T-helper 1 cell treated with Interleukin-12 subunit alpha and Interleukin-12 subunit beta and Interleukin-4 antibody, amounts not matched to agents 30 ng/mL and 1 ng/mL, for 36 hours (primary cell): ENCODE data around the gene SYTL2. TPM values are rescaled to one million over a fixed set of nuclear protein-coding genes. Genes with fewer than 3 reads are reported as not detected.

Experiments
- intact Hi-C: fragments of 100-400 bp; cut with micrococcal nuclease; formaldehyde crosslinking; loops from one replicate; pipeline ENCODE4 v1.15.1; 2024
- total RNA-seq: library from RNA; stranded (reverse); gene quantifications from 2 replicates; pipeline ENCODE4 v1.2.3, GENCODE V29; 2022

The SYTL2 gene
- total RNA-seq, 1 donor from 2014 or later: 96.5 TPM

DNA sequence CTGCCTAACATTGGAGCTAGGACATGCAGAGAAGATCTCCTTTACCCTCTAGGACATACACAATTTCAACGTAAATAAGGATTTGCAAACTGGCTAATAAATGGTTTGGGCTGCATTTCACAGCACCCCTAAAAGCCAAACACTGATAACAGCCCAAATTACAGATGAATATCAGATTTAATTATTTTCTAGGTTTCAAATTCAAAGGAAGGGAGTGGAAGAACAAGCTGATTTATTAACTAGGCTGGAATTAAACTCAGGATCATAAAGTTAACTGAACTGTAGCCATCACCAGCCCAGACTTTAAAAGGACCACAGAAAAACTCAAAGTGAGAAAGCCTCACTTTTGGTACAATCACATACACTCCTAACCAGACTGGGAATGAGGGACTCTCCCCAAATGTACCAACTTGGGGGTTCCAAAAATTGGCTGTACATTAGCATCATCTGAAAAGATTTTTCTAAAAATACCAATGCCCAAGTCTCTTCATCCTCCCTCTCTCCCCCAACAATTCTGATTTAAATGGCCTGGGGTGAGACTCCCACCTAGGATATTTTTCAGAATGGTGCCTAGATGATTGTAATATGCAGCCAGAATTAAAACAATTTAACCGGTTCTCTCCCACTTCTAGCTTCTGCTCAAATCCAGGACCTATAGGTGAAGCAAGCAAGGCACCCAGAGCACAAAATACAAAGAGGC is 43.5 kb downstream of the SYTL2 start:
- intact Hi-C loops: no loop called here

- intact Hi-C loops: loop anchor here (1.0 kb wide), 1 partner anchor 13 kb away; no protein-coding TSS in a partner anchor
These were observed 44.2 kb downstream of the SYTL2 start for GRCh38 chr11:85766721-85767161.

DNA sequence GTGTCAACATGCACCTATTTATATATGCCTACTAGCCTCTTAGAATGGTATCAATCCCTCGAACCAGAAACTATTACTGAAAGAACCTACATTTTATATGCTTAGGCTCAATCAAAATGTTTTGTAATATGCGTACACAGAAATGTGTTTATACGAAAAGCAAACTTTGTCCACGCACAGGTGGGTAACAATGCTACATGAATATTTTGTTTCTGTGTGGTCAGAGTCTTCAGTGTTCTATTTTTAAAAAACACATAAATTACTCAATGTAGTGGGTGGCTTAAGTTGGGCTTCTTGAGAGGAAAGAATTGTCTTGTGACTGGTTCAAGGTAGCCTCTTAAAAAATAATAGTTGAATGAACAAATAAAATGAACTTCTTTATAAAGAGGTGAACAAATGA is 46.1 kb downstream of the SYTL2 start:
- intact Hi-C loops: no loop called here

- intact Hi-C loops: no loop called here
These were observed 48.7 kb downstream of the SYTL2 start for GRCh38 chr11:85762226-85762625.

DNA sequence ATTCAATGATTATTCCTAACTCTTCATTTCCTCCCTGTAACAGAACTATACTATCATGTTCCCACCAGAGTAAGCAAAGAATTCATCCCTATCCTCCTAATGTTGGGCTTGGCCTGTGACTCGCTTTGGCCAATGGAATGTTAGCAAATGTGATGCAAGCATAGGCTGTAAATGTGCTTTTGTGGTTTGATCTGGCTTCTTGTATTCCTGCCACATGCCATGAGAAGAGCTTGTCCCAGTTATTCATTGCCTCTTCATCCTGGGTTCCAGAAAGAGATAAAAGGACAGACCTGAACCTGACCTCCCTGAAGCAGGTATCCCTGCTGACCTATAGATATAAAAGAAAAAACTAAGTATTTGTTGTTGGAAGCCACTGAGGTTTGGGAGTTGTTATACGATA is 51.0 kb downstream of the SYTL2 start:
- intact Hi-C loops: no loop called here

DNA sequence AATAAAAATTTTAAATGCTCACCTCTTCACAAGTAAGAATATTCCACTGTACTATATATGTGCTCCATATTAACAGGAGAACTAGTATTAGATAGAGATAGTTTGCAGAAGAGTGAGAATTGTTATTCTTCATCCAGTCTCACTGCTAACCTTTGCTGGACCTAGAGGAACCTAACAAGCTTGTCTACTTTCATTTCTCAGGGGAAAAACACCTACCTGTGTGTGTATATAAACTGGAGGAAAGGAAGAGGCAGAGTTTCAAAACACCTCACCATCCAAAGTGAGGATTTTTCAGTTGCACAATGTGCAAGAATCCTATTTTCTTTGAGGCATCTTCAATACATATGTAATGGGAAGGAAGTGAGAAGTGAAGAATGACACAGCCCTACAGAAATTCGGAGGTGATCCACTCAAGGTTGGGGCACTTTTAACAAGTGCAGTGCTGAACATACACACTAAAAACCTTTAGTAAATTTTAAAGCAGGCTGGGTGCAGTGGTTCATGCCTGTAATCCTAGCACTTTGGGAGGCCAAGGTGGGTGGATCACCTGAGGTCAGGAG is 52.4 kb downstream of the SYTL2 start:
- intact Hi-C loops: no loop called here

GRCh38 chr11:85758026-85758425 is 52.9 kb downstream of the SYTL2 start:
- intact Hi-C loops: no loop called here

GRCh38 chr11:85756401-85757200 is 54.3 kb downstream of the SYTL2 start:
- intact Hi-C loops: no loop called here

GRCh38 chr11:85755701-85756100 is 55.2 kb downstream of the SYTL2 start:
- intact Hi-C loops: no loop called here

- intact Hi-C loops: no loop called here
These were observed 55.7 kb downstream of the SYTL2 start for GRCh38 chr11:85755285-85755684.

GRCh38 chr11:85752890-85753581 is 57.9 kb downstream of the SYTL2 start:
- intact Hi-C loops: loop anchor here (1.0 to 5.0 kb wide), 19 partner anchors 13 to 1329 kb away; partner anchors contain the start of genes CREBZF, EED, PICALM and SYTL2

DNA sequence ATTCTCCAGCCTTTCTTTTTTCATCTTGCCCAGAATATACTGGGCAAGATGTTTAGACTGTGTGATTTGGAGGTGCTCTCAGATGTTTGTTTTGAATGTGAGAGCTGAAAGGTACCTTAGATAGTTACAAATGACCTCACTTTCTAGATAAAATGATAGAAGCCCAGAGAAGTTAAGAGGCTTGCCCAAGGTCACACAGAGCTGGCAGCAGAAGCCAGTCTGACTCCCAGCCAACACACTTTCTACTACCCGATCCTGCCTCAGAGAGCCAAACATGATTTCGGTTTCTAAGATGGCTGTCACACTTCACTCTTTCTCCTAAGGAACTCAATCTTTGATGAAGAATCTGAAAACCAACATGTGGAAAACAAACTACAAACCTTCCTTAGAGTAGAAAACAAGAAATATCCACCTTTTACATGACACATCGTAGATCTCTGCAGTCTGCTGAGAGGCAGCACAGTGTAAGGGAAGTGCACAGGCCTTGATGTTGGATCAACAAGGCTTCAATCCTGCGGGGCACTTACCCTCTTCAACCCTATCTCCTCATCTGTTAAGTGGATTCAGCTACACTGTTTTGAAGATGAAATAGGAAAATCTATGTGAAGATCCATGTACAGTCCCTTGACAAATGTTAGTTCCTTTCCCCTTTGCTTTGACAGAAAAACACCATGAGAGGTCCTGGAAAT is 58.6 kb downstream of the SYTL2 start:
- intact Hi-C loops: loop anchor here (1.0 to 5.0 kb wide), 5 partner anchors 105 to 1330 kb away; partner anchors contain the start of genes EED and TMEM126A

- intact Hi-C loops: loop anchor here (1.0 to 5.0 kb wide), 5 partner anchors 104 to 1331 kb away; partner anchors contain the start of genes EED and TMEM126A
These were observed 59.2 kb downstream of the SYTL2 start for GRCh38 chr11:85751724-85752123.

DNA sequence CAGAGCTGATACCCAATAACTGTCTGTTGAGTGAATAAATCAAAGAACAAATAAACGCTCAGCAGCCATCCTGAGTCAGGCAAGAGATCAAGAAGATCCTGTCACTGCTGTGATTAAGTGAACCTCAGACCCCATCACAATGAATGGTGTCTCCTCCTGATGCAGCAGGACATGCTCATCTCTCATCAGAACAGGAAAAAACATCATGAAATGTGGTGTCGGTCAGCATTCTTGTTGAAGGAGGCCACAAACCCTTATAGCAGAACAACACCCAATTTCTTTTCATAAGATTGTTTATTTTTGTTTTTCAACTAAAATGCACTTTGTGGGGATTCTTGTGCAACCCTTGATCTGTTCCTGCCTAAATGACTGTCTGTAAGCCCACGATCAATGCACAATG is 60.3 kb downstream of the SYTL2 start:
- intact Hi-C loops: loop anchor here (1.0 to 5.0 kb wide), 5 partner anchors 50 to 1332 kb away; partner anchors contain the start of gene TMEM126A

DNA sequence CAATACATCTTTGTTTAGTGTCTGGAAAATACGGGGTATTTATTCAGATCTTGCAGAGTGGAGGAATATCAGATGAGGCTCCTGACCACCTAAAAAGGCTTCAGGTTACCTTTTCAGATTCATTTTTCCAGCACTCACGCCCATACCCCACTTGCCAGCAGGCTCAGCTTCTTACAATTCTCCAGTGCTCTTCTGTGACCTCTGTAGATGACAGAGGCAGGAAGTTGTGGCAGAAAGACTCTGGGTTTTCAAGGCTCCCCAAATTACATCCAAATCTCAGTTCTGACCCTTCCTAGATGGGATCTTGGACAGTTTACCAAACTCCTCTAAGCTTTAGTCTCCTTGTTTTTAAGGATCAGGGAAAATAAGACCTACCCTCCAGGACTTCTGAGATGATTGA is 61.1 kb downstream of the SYTL2 start:
- intact Hi-C loops: loop anchor here (1.0 to 5.0 kb wide), 5 partner anchors 50 to 1332 kb away; partner anchors contain the start of gene TMEM126A

GRCh38 chr11:85749287-85749834 is 61.6 kb downstream of the SYTL2 start:
- intact Hi-C loops: no loop called here

- intact Hi-C loops: no loop called here
These were observed 62.5 kb downstream of the SYTL2 start for GRCh38 chr11:85748455-85748891.

DNA sequence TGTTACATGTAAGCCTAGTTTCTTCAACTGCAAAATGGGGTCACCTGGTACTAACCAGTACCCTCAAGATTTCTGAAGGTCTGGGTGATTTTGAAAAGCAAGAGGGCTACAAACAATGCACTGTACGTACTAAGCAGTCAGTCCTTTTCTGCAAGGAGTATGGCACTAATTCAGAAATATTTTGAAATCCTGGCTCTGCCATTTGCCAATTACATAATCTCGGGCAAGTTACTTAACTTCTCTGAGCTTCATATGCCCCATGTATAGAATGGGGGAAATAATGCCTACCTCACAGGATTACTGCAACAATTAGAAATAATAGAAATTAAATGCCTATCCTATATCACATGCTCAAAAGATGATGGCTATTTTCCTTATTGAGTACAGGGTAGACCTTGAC is 64.3 kb downstream of the SYTL2 start:
- intact Hi-C loops: no loop called here

GRCh38 chr11:85745626-85746025 is 65.3 kb downstream of the SYTL2 start:
- intact Hi-C loops: no loop called here

- intact Hi-C loops: no loop called here
These were observed 68.1 kb downstream of the SYTL2 start for GRCh38 chr11:85742873-85743275.
